ENCODE results near the gene AQP12B.

Gene AQP12B

DNA sequence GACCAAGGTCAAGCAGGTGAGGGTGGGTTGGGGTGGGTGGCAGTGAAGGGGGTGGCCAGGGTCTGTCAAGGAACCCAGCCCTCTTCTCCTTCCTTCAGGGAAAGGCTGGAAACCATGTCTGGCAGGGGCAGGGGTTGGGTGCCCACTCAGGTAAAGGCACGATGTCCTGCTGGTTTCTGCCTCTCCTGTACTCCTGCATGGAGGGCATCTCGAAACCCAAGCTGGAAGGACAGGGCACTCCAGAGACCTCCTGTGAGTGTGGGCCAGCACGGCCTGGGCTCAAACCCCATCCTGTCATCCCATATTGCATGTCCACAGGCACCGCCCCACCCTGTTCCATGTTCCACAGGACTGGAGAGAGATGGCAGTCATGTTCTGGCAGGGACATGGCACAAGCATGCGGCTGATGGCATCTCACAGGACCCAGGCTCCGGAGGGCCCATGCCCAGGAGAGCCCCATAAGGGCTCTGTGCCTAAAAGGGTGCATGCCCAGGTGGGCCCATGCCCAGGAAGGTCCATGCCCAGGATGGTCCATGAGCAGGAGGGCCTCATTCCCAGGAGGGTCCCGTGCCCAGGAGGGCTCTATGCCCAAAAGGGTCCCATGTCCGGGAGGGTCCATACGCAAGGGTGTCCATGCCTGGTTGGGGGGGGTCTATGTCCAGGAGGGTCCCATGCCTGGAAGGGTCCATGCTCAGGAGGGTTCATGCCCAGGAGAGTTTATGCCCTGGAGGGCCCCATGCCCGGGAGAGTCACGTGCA lies 51.0 kb downstream of the AQP12B start:
- H3K4me1 ChIP-seq (ENCODE audit: insufficient read depth, low read length), result no peaks in the 10 kb centered on the region
- H3K9me3 ChIP-seq (ENCODE audit: low read length), result no peaks in the 10 kb centered on the region
- no peak overlapping the region for H3K9ac ChIP-seq (ENCODE audit: low read length)
- H3K27ac ChIP-seq (ENCODE audit: low read depth, low read length), result no peak overlapping the region
- H3K4me3 ChIP-seq (ENCODE audit: low read depth in 1 of 2, low read length in 2 of 2), result no peak overlapping the region
- no peaks in the 10 kb centered on the region for H3K36me3 ChIP-seq (ENCODE audit: insufficient read depth, low read length)
- no peaks in the 10 kb centered on the region for H3K27me3 ChIP-seq (ENCODE audit: control insufficient read depth in 1 of 2, insufficient read depth in 2 of 2, low read length in 2 of 2)

DNA sequence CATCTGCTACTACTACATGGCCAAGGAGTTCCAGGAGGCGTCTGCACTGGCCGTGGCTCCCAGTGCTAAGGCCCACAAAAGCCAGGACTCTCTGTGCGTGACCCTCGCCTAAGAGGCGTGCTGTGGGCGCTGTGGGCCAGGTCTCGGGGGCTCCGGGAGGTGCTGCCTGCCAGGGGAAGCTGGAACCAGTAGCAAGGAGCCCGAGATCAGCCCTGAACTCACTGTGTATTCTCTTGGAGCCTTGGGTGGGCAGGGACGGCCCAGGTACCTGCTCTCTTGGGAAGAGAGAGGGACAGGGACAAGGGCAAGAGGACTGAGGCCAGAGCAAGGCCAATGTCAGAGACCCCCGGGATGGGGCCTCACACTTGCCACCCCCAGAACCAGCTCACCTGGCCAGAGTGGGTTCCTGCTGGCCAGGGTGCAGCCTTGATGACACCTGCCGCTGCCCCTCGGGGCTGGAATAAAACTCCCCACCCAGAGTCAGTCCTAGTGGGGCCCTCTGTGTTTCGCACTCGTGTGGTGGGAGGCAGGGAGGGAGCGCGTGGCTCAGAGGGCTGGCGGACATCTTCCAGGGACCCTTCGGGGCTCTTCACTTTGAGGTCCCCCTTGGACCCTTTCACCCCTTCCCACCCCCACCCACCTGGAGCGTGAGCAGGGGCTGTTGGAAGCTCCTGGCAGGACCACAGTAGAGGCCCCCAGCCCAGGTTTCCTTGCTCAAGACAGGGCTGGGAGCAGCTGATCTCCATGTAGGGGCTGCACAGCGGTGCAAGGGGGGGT lies 51.7 kb downstream of the AQP12B start:
- H3K9me3 ChIP-seq (ENCODE audit: low read length), result no peaks in the 10 kb centered on the region

DNA sequence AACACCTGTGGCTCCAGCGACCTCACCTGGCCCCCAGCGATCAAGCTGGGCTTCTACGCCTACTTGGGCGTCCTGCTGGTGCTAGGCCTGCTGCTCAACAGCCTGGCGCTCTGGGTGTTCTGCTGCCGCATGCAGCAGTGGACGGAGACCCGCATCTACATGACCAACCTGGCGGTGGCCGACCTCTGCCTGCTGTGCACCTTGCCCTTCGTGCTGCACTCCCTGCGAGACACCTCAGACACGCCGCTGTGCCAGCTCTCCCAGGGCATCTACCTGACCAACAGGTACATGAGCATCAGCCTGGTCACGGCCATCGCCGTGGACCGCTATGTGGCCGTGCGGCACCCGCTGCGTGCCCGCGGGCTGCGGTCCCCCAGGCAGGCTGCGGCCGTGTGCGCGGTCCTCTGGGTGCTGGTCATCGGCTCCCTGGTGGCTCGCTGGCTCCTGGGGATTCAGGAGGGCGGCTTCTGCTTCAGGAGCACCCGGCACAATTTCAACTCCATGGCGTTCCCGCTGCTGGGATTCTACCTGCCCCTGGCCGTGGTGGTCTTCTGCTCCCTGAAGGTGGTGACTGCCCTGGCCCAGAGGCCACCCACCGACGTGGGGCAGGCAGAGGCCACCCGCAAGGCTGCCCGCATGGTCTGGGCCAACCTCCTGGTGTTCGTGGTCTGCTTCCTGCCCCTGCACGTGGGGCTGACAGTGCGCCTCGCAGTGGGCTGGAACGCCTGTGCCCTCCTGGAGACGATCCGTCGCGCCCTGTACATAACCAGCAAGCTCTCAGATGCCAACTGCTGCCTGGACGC lies 52.5 kb downstream of the AQP12B start:
- H3K9ac ChIP-seq (ENCODE audit: low read length), result no peak overlapping the region
- H3K9me3 ChIP-seq (ENCODE audit: low read length), result no peaks in the 10 kb centered on the region
- no peak overlapping the region for H3K4me3 ChIP-seq (ENCODE audit: low read depth in 1 of 2, low read length in 2 of 2)
- H3K27ac ChIP-seq (ENCODE audit: low read depth, low read length), result no peak overlapping the region
- H3K36me3 ChIP-seq (ENCODE audit: insufficient read depth, low read length), result no peaks in the 10 kb centered on the region
- H3K27me3 ChIP-seq (ENCODE audit: control insufficient read depth in 1 of 2, insufficient read depth in 2 of 2, low read length in 2 of 2), result no peaks in the 10 kb centered on the region
- H3K4me1 ChIP-seq (ENCODE audit: insufficient read depth, low read length), result no peaks in the 10 kb centered on the region

More for the DNA sequence above, 51.7 kb downstream of the AQP12B start:
- Histone ChIP-seq H3K36me3 (ENCODE audit: insufficient read depth, low read length) (no peaks in the 10 kb centered on the region), H3K27ac (ENCODE audit: low read depth, low read length) (no peak overlapping the region), H3K9ac (ENCODE audit: low read length) (no peak overlapping the region), H3K27me3 (ENCODE audit: control insufficient read depth in 1 of 2, insufficient read depth in 2 of 2, low read length in 2 of 2) (no peaks in the 10 kb centered on the region), H3K4me3 (ENCODE audit: low read depth in 1 of 2, low read length in 2 of 2) (no peak overlapping the region), H3K4me1 (ENCODE audit: insufficient read depth, low read length) (no peaks in the 10 kb centered on the region)

DNA sequence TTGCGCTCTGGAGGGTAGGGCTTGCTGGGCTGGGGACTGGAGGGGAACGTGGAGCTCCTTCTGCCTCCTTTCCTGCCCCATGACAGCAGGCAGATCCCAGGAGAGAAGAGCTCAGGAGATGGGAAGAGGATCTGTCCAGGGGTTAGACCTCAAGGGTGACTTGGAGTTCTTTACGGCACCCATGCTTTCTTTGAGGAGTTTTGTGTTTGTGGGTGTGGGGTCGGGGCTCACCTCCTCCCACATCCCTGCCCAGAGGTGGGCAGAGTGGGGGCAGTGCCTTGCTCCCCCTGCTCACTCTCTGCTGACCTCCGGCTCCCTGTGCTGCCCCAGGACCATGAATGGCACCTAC lies 53.1 kb downstream of the AQP12B start:
- Histone ChIP-seq H3K27ac (ENCODE audit: low read depth, low read length) (no peak overlapping the region), H3K9ac (ENCODE audit: low read length) (no peak overlapping the region), H3K36me3 (ENCODE audit: insufficient read depth, low read length) (no peaks in the 10 kb centered on the region), H3K9me3 (ENCODE audit: low read length) (no peaks in the 10 kb centered on the region), H3K27me3 (ENCODE audit: control insufficient read depth in 1 of 2, insufficient read depth in 2 of 2, low read length in 2 of 2) (no peaks in the 10 kb centered on the region), H3K4me3 (ENCODE audit: low read depth in 1 of 2, low read length in 2 of 2) (no peak overlapping the region), H3K4me1 (ENCODE audit: insufficient read depth, low read length) (no peaks in the 10 kb centered on the region)

DNA sequence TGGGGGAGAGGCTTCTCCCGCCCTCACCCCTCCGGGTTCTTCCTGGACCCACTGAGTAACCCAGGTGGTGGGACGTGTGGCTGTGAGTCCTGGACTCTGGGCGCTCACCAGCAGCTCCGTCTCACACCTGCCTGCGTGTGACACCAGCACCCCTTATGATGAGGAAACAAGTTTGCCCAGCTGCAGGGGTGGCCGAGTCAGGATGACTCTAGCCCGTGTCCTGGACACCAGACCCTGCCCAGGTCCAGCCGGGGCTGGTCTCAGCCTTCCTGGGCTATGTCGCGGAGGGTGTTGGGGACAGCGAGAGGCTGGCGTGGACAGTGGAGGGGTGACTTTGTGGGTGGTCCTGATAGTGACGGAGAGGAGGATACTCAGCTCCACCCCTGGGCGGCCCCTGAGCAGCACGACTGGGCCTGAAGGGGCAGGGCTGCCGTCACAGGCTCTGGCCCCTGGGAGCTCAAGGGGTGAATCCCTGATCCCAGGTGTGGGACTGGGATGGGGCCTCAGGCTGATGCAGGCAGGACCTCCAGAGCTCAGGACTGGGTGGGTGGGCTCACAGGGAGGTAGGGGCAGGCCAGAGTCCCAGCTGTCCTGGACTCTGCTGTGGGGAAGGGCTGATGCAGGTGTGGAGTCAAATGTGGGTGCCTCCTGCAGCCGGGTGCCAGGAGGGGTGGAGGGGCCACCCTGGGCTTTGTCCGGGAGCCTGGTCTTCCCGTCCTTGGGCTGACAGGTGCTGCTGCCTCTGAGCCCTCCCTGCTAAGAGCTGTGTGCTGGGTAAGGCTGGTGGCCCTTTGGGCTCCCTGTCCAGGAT lies 53.7 kb downstream of the AQP12B start:
- no peaks in the 10 kb centered on the region for H3K36me3 ChIP-seq (ENCODE audit: insufficient read depth, low read length)
- H3K9me3 ChIP-seq (ENCODE audit: low read length), result no peaks in the 10 kb centered on the region
- H3K27me3 ChIP-seq (ENCODE audit: control insufficient read depth in 1 of 2, insufficient read depth in 2 of 2, low read length in 2 of 2), result no peaks in the 10 kb centered on the region
- H3K27ac ChIP-seq (ENCODE audit: low read depth, low read length), result no peak overlapping the region
- H3K4me1 ChIP-seq (ENCODE audit: insufficient read depth, low read length), result no peaks in the 10 kb centered on the region
- no peak overlapping the region for H3K4me3 ChIP-seq (ENCODE audit: low read depth in 1 of 2, low read length in 2 of 2)
- H3K9ac ChIP-seq (ENCODE audit: low read length), result no peak overlapping the region

DNA sequence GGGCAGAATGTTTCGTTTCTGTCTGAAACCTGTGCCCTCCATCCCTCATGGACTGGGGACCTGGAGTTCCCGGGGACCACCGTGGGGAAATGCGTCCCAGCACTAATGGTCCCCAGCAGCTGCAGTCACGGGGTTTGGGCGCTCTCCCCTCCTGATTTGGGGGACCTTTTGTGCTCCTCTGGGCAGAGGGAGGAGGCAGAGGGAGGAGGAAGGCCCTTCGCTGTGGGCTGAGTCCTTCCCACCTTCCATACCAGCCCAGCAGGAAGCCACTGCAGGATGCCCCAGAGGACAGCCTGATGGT lies 54.2 kb downstream of the AQP12B start:
- Histone ChIP-seq H3K9ac (ENCODE audit: low read length) (no peak overlapping the region), H3K27me3 (ENCODE audit: control insufficient read depth in 1 of 2, insufficient read depth in 2 of 2, low read length in 2 of 2) (no peaks in the 10 kb centered on the region), H3K4me1 (ENCODE audit: insufficient read depth, low read length) (no peaks in the 10 kb centered on the region), H3K9me3 (ENCODE audit: low read length) (no peaks in the 10 kb centered on the region), H3K36me3 (ENCODE audit: insufficient read depth, low read length) (no peaks in the 10 kb centered on the region), H3K4me3 (ENCODE audit: low read depth in 1 of 2, low read length in 2 of 2) (no peak overlapping the region), H3K27ac (ENCODE audit: low read depth, low read length) (no peak overlapping the region)

DNA sequence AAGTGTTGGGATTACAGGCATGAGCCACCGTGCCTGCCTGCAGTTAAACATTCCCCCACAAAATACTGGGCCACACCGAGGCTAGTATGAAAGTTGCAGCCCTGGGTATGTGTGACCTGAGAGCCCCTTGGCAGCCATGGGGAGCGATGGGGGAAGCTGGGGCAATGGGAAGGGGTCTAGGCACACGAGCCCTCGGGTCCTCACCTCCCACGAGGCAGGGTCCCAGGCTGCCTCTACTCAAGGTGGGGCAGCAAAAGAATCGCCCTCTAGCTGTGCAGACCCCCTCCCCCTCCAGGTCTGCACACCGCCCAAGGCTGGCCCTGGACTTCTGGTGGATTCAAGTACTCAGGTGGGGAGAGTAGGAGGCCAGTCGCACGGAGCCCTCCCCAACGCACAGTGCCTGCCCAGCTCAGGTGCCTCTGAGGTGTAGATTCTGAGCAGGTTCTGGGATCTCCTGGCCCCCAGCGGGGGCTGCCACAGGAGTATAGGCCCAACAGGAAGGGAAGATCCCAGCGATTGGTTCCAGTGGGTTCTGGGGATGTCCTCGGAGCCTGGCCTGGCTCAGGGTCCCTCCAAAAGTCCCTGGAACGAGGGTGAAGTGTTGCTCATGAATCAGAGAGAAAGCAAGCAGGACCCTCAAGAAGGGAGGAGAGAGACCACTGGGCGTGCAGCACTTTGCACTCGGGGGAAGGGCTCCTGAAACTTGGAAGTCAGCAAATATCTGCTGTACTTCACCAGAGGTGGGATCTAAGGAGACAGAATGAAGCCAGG lies 54.8 kb downstream of the AQP12B start:
- H3K27me3 ChIP-seq (ENCODE audit: control insufficient read depth in 1 of 2, insufficient read depth in 2 of 2, low read length in 2 of 2), result no peaks in the 10 kb centered on the region
- no peaks in the 10 kb centered on the region for H3K36me3 ChIP-seq (ENCODE audit: insufficient read depth, low read length)
- H3K27ac ChIP-seq (ENCODE audit: low read depth, low read length), result no peak overlapping the region
- no peak overlapping the region for H3K4me3 ChIP-seq (ENCODE audit: low read depth in 1 of 2, low read length in 2 of 2)
- no peak overlapping the region for H3K9ac ChIP-seq (ENCODE audit: low read length)
- H3K9me3 ChIP-seq (ENCODE audit: low read length), result no peaks in the 10 kb centered on the region
- H3K4me1 ChIP-seq (ENCODE audit: insufficient read depth, low read length), result no peaks in the 10 kb centered on the region

DNA sequence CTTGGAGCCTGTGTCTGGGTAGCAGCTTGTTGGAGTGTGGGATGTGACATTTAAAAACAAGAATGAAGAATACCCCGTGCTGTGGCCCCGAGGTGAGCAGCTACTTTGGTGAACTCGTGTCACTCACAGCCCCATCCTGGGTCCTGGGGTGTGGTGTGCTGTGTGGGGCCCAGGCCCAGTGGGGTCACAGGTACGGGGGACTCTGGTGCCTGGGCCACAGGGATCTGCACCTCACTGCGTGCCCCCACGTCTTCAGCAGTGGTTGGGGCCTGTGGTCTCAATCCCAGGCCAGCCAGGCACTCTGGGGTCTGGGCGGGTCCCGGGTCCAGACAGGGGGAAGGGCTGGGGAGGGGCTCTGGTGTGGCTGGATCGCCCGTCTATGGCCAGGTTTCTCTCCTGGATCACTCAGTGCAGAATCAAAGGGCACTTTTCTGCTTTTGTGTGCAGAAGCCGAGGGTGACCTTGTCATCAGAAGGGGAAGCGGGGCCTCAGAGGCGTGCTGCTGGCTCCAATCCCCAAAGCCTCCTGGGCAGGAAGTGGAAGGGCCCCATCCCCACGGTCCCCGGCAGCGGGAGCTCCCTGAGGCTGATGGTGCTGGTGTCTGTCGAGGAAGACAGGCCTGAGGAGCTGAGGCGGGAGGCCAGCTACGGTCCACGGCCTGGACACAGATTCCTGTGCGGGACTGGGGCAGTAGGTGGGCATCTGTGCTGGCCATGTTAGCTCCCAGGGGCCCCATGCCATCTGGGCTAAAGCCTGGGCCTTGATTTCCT lies 56.0 kb downstream of the AQP12B start:
- no peak overlapping the region for H3K27ac ChIP-seq (ENCODE audit: low read depth, low read length)
- H3K4me1 ChIP-seq (ENCODE audit: insufficient read depth, low read length), result no peaks in the 10 kb centered on the region
- no peaks in the 10 kb centered on the region for H3K36me3 ChIP-seq (ENCODE audit: insufficient read depth, low read length)
- H3K9me3 ChIP-seq (ENCODE audit: low read length), result no peaks in the 10 kb centered on the region
- H3K4me3 ChIP-seq (ENCODE audit: low read depth in 1 of 2, low read length in 2 of 2), result no peak overlapping the region
- H3K9ac ChIP-seq (ENCODE audit: low read length), result no peak overlapping the region
- H3K27me3 ChIP-seq (ENCODE audit: control insufficient read depth in 1 of 2, insufficient read depth in 2 of 2, low read length in 2 of 2), result no peaks in the 10 kb centered on the region

Data from muscle layer of colon (tissue), 2 donors.